K562 (cell line): Measurements from ENCODE around the gene RGN.

Experiments used
- GTF2F1 ChIP-seq: IDR thresholded peaks from 2 replicates; pipeline ENCODE4 v1.6.1; 2011; ENCODE audit warnings: low read depth, low read length, improper control_type of control experiment
- POLR2AphosphoS5 ChIP-seq: IDR thresholded peaks from 2 replicates; pipeline ENCODE4 v1.6.1; 2011; ENCODE audit warnings: mild to moderate bottlenecking, low read depth, low read length, moderate library complexity; ENCODE audit not compliant: control insufficient read depth, insufficient read depth
- POU5F1 ChIP-seq: fragments of 150-350 bp; IDR thresholded peaks from 2 replicates; pipeline ENCODE4 v1.6.1; 2014; ENCODE audit warnings: borderline replicate concordance, low read length, low read depth, mild to moderate bottlenecking; ENCODE audit not compliant: partially characterized antibody

- TF ChIP-seq GTF2F1 (no peak), POU5F1 (no peak), POLR2AphosphoS5 (no peak)
These were observed 13.0 kb downstream of the RGN start for GRCh38 chrX:47091149-47091775.
